HEK293T (cell line): ENCODE measurements around the gene MACC1.
A peak's percentile ranks its signal among the peaks of the same experiment; 100 is the strongest.

Source experiments
- CTCF ChIA-PET: fragments of 350-600 bp; formaldehyde crosslinking; extraction: SDS; loops from one replicate; lab custom pipeline; 2021; ENCODE audit warnings: antibody characterized with exemption, inconsistent platforms; lab: Yijun Ruan, JAX
- POLR2A ChIA-PET: fragments of 350-600 bp; formaldehyde crosslinking; extraction: SDS; loops from one replicate; lab custom pipeline; 2020; ENCODE audit warnings: antibody characterized with exemption, inconsistent platforms; lab: Yijun Ruan, JAX
- DNase-seq: peaks from one replicate; pipeline ENCODE4 v3.0.0; 2012; ENCODE audit warnings: mixed read lengths; ENCODE audit errors: extremely low spot score
- ARNT ChIP-seq: fragments of 450-650 bp; IDR thresholded peaks from 2 replicates; pipeline ENCODE4 v1.6.1; 2017; ENCODE audit warnings: mild to moderate bottlenecking
- BHLHE40 ChIP-seq: fragments of 450-650 bp; IDR thresholded peaks from 2 replicates; pipeline ENCODE4 v1.6.1; 2016; ENCODE audit warnings: mild to moderate bottlenecking, moderate library complexity, borderline replicate concordance
- CTBP1 ChIP-seq: fragments of 450-650 bp; IDR thresholded peaks from 2 replicates; pipeline ENCODE4 v1.6.1; 2016; ENCODE audit warnings: borderline replicate concordance
- ELF4 ChIP-seq: fragments of 450-650 bp; IDR thresholded peaks from 2 replicates; pipeline ENCODE4 v1.6.1; 2017; ENCODE audit warnings: antibody characterized with exemption
- FOXA1 ChIP-seq: fragments of 450-650 bp; IDR thresholded peaks from 2 replicates; pipeline ENCODE4 v1.6.1; 2016; ENCODE audit warnings: mild to moderate bottlenecking
- FOXK2 ChIP-seq: fragments of 450-650 bp; IDR thresholded peaks from 2 replicates; pipeline ENCODE4 v1.6.1; 2016; ENCODE audit warnings: mild to moderate bottlenecking
- FOXM1 ChIP-seq: fragments of 450-650 bp; IDR thresholded peaks from 2 replicates; pipeline ENCODE4 v1.6.1; 2017; ENCODE audit warnings: mild to moderate bottlenecking, borderline replicate concordance
- HDGF ChIP-seq: fragments of 450-650 bp; IDR thresholded peaks from 2 replicates; pipeline ENCODE4 v1.6.1; 2017; ENCODE audit warnings: antibody characterized with exemption, borderline replicate concordance
- L3MBTL2 ChIP-seq: fragments of 450-650 bp; conservative IDR thresholded peaks from 2 replicates; pipeline ENCODE4 v1.6.1; 2016; ENCODE audit warnings: mild to moderate bottlenecking
- LEF1 ChIP-seq: fragments of 450-650 bp; IDR thresholded peaks from 2 replicates; pipeline ENCODE4 v1.6.1; 2017; ENCODE audit warnings: mild to moderate bottlenecking, borderline replicate concordance
- NFRKB ChIP-seq: fragments of 450-650 bp; IDR thresholded peaks from 2 replicates; pipeline ENCODE4 v1.6.1; 2016; ENCODE audit warnings: mild to moderate bottlenecking, moderate library complexity
- PKNOX1 ChIP-seq: fragments of 450-650 bp; IDR thresholded peaks from 2 replicates; pipeline ENCODE4 v1.6.1; 2016
- SP1 ChIP-seq: fragments of 450-650 bp; IDR thresholded peaks from 2 replicates; pipeline ENCODE4 v1.6.1; 2017
- SUZ12 ChIP-seq: fragments of 450-650 bp; IDR thresholded peaks from 2 replicates; pipeline ENCODE4 v1.6.1; 2016; ENCODE audit warnings: mild to moderate bottlenecking
- TARDBP ChIP-seq: fragments of 450-650 bp; IDR thresholded peaks from 2 replicates; pipeline ENCODE4 v1.6.1; 2016
- ZNF384 ChIP-seq: fragments of 450-650 bp; IDR thresholded peaks from 2 replicates; pipeline ENCODE4 v1.6.1; 2016

Gene MACC1

DNA sequence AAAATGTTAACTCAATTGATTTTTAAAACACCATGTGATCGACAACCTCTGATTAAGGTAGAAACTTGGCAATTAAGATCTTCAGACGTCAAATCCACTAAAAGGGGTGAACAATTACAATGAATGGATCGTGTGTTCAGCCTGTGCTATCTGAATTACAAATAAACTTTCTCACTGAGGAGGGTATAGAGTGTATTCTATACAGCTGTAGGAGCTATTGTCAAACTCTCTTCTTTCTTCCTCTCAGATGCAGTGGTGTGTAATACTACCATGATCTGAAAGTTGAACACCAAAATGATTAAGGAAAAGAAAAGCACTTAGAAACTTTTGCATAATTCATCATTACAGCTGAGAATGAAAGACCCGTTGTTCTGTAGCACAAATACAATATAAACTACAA, 32.2 kb upstream of the MACC1 start:
- POLR2A ChIA-PET, result no interaction called here
- TF ChIP-seq SP1, result no peak
- no peak for TF ChIP-seq BHLHE40
- TF ChIP-seq FOXM1, result no peak
- TF ChIP-seq L3MBTL2, result no peak
- TF ChIP-seq ARNT, result no peak
- TF ChIP-seq ZNF384, result no peak
- DNase-seq, result no peak
- CTCF ChIA-PET, result no interaction called here

- TF ChIP-seq NFRKB, result no peak
- TF ChIP-seq ARNT, result no peak
- no peak for TF ChIP-seq SUZ12
- no peak for TF ChIP-seq BHLHE40
- no peak for TF ChIP-seq TARDBP
- TF ChIP-seq FOXK2, result no peak
- no peak for TF ChIP-seq ZNF384
- TF ChIP-seq CTBP1, result no peak
- no peak for TF ChIP-seq LEF1
- no peak for TF ChIP-seq FOXM1
- POLR2A ChIA-PET, result no interaction called here
- DNase-seq, result no peak
- CTCF ChIA-PET, result no interaction called here
Observed at GRCh38 chr7:20246236-20246635, 29.1 kb upstream of the MACC1 start.

- POLR2A ChIA-PET, result no interaction called here
- CTCF ChIA-PET, result no interaction called here
- no peak for TF ChIP-seq SUZ12
- TF ChIP-seq SP1, result no peak
- no peak for TF ChIP-seq L3MBTL2
- TF ChIP-seq FOXA1, result no peak
- no peak for TF ChIP-seq ZNF384
- TF ChIP-seq FOXK2, result no peak
- no peak for DNase-seq
Observed at GRCh38 chr7:20244334-20245120, 27.3 kb upstream of the MACC1 start.

- DNase-seq, result no peak
- POLR2A ChIA-PET, result no interaction called here
- CTCF ChIA-PET, result no interaction called here
- TF ChIP-seq HDGF (no peak), FOXA1 (no peak), SUZ12 (no peak), ARNT (no peak), FOXM1 (no peak), CTBP1 (no peak), L3MBTL2 (no peak)
Observed at GRCh38 chr7:20241911-20242261, 24.7 kb upstream of the MACC1 start.

DNA sequence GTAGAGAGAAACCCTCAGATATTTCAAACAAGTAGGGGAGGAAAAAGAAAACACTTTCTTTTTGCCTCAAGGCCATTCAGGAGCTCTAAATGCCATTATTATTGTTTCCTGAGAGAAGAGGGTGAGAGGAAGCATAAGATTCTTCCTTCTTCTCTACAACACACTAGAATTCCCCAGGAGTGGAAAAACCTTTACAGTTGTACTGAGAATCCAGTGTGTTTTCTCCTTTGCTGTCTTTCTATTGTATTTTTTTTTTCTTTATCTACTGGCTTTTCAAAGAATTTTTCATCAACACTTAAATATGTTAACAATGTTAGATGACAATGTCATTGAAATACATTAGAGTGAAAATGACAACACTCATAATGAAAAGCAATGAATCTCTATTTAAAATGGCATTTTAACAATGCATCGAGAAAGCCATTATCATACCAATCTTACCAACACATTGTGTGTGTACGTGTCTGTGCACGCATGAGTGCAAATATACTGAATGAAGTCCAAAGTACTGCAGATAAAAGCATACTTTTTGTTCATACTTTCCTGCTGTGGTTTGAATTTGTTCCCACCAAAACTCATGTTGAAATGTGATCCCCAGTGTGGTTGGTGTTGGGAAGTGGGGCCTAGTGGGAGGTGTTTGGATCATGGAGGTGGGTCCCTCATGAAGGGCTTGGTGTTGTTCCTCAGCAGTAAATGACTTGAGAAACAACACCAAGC, 24.2 kb upstream of the MACC1 start:
- CTCF ChIA-PET, result no interaction called here
- POLR2A ChIA-PET, result no interaction called here
- 0 out of 2 replicates have a peak, but pooled peaks have one; percentile 10 for TF ChIP-seq PKNOX1
- TF ChIP-seq SP1, result no peak
- DNase-seq, result no peak

DNA sequence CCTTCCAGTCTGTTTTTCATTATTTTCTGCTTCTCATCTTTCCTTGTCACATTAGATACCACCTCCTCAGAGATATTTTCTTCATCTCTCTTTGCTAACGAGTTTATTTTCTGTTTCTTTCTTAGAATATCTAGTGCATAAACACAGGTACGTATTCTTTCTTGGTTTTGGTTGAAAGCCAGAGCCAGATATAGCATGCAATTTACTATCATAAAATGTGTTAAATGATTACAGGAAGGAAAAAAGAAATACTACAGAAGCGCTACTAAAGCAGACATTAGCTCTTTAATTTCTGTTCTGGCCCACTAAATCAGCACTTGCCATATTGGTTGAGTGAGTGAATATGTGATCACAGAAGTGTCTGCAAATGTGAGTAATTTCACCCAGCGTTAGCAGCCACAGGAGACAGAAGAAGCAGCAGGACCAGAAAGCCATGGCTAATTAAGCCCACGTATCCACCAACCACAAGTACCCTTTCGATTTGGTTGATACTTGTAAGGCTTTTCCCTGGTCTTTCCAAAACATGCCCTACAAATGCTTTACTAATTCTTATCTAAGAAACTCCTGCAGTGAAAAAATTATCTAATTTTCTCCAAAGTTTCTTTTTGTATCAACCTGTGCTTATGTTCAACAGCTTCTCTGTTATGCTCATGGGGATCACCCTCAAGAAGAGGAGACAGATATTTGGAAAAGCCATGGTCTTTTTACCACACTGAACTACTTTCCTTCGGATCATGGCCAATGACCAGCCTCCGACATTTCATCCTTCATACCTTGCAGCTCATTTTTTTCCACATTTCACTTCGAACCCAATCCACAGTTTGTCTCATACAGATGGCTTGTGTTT, 23.1 kb upstream of the MACC1 start:
- ChIA-PET CTCF (no interaction called here), POLR2A (no interaction called here)
- DNase-seq, result no peak
- TF ChIP-seq FOXA1, result no peak

GRCh38 chr7:20238754-20239324, 21.7 kb upstream of the MACC1 start:
- ChIA-PET CTCF (no interaction called here), POLR2A (interaction anchor here (0.6 kb wide), 1 partner anchor 94 kb away, joined by 3 read pairs; no protein-coding TSS in a partner anchor)
- TF ChIP-seq ELF4 (no peak), CTBP1 (no peak), L3MBTL2 (no peak), LEF1 (no peak), BHLHE40 (no peak), ARNT (no peak), FOXK2 (no peak), SUZ12 (no peak), HDGF (no peak), FOXA1 (no peak)
- DNase-seq, result no peak
